ENCODE results near the gene MSH5.

MSH5 gene

DNA sequence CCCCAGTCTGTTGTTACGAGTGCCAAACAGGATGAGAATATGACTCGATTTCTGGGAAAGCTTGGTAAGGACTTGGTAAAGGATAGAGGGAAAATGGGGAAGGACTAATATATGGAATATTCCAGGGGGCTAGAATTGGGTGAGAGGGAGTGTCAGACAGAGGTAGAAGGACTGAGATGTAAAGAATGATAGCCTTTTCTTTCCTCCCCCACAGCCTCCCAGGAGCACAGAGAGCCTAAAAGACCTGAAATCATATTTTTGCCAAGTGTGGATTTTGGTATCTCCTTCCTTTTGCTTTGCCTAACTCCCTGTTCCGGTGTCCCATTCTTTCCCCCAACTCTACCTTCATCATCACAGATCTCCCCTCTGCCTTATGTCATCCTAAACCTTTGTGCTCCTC lies 3.1 kb downstream of the MSH5 start:
- Mint-ChIP-seq H3K27ac (peak overlapping the region; percentile 32), H3K36me3 (peaks cover 5% of the 10 kb centered on the region), H3K27me3 (no peaks in the 10 kb centered on the region), H3K9me3 (no peaks in the 10 kb centered on the region), H3K4me3 (no peak overlapping the region), H3K4me1 (peaks cover 33% of the 10 kb centered on the region)
- no peak for ATAC-seq (ENCODE audit: low read depth)
- no peak for DNase-seq (ENCODE audit: low spot score in 2 of 2)

DNA sequence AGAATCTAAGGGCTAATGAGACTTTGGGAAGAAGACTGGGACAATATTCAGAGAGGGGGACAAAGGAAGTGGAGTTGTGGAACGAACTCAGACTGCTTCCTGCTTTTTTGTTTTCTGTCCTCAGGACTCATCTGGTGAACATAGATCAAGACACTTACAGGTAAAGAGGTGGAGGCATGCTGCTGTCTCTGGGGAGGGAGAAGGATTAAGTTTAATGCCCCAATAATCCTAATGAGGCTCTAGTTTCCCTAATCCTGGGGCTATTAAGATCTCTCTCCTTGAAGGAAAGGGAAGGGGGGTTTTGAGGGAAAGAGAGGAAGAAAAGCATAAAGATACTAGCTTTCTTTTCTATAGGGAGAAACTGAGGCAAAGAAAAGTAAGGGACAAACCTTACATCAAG lies 4.6 kb downstream of the MSH5 start:
- no peak for DNase-seq (ENCODE audit: low spot score in 2 of 2)
- no peak overlapping the region for H3K27ac Mint-ChIP-seq
- no peaks in the 10 kb centered on the region for H3K9me3 Mint-ChIP-seq
- peaks cover 5% of the 10 kb centered on the region for H3K36me3 Mint-ChIP-seq
- peaks cover 19% of the 10 kb centered on the region for H3K4me1 Mint-ChIP-seq
- H3K27me3 Mint-ChIP-seq = no peaks in the 10 kb centered on the region
- no peak for ATAC-seq (ENCODE audit: low read depth)
- H3K4me3 Mint-ChIP-seq = no peak overlapping the region

DNA sequence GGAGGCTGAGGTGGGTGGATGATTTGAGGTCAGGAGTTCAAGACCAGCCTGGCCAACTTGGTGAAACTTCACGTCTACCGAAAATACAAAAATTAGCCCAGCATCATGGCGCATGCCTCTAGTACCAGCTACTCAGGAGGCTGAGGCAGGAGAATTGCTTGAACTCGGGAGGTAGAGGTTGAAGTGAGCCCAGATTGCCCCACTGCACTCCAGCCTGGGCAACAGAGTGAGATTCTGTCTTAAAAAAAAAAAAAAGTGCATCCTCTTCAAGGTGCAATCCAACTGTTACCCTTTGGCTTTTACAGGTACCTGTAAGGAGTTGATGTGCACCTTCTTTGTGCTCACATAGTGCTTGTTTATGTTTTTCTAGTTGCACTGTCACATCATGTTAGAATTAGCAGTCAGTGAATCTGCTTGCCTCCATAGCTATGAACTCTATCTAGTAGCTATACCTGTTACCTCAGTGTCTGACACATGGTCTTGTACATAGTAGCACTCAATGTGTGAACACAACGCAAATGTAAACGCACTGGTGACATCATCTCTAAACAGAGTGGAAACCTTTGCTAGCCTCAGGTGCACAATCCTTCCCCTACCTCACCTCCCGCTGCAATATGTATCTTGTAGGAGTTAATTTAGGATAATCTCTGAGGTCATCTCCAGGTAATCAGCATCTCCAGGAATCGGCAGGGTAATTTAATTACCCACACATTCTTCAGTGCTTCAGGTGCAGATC lies 9.7 kb downstream of the MSH5 start:
- DNase-seq (ENCODE audit: low spot score in 2 of 2) (no peak), ATAC-seq (ENCODE audit: low read depth) (no peak)
- H3K36me3 Mint-ChIP-seq = peaks cover 7% of the 10 kb centered on the region
- no peak overlapping the region for H3K4me3 Mint-ChIP-seq
- no peaks in the 10 kb centered on the region for H3K27me3 Mint-ChIP-seq
- H3K9me3 Mint-ChIP-seq = no peaks in the 10 kb centered on the region
- peaks cover 5% of the 10 kb centered on the region for H3K4me1 Mint-ChIP-seq
- H3K27ac Mint-ChIP-seq = no peak overlapping the region

DNA sequence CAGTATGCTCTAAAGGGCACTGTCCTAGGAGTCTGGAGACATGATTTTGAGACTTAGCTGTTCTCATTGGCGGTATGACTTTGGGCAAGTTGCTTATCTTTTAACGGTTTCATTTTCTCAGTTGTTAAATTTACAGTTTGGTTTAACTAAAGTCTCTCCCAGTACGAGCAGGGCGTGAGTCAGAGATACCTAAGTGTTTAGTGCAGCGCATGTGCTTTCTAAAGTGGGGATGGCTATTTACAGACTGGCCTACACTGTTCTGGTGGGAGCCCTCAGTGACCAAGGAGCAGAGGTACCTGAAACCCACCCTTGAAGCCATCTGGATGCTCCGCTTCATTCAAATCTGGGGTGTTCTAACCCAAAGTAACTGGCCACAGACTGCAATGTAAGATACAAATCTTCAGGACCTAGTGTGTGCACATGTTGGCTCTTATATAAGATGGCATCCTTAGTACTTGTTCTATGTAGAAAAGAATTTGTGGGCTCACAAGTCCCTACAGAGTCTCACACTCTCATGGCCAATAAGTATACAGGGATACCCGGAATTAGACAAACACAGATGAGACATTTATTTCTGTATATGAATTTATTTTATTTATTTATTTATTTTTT lies 10.7 kb downstream of the MSH5 start:
- Mint-ChIP-seq H3K27ac (no peak overlapping the region), H3K4me1 (peaks cover 3% of the 10 kb centered on the region)

DNA sequence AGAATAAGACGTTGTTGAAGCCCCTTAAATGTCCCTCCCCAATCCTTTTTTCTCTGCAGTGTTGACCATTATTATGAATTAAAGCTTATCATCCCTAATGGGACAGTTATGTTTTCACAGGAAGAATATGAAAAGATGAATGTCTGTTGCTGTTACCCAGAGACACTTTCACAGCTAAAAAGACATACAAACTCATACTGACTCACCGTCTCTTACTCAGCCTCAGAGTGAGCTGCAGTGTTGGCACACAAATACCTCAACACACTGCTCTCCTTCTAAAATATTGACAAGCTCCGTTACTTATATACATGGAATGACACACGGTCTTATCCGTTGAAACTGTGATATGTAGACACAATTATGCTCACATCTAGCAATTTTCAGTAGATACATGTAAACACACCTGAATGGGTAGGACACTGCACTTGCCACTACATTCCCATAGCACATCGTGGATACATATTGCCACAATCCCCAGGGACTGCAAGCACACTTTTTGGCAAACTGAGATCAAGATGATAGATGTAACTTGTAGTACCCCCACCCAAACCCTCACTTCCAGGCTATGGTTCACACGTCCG lies 13.0 kb downstream of the MSH5 start:
- Mint-ChIP-seq H3K4me1 (no peaks in the 10 kb centered on the region), H3K27ac (no peak overlapping the region), H3K9me3 (no peaks in the 10 kb centered on the region), H3K36me3 (peaks cover 2% of the 10 kb centered on the region), H3K27me3 (no peaks in the 10 kb centered on the region), H3K4me3 (no peak overlapping the region)
- DNase-seq (ENCODE audit: low spot score in 2 of 2) = no peak
- no peak for ATAC-seq (ENCODE audit: low read depth)

More for the DNA sequence above, 10.7 kb downstream of the MSH5 start:
- Mint-ChIP-seq H3K4me3 (no peak overlapping the region), H3K27me3 (no peaks in the 10 kb centered on the region), H3K9me3 (no peaks in the 10 kb centered on the region), H3K36me3 (peaks cover 5% of the 10 kb centered on the region)
- DNase-seq (ENCODE audit: low spot score in 2 of 2) (no peak), ATAC-seq (ENCODE audit: low read depth) (no peak)

DNA sequence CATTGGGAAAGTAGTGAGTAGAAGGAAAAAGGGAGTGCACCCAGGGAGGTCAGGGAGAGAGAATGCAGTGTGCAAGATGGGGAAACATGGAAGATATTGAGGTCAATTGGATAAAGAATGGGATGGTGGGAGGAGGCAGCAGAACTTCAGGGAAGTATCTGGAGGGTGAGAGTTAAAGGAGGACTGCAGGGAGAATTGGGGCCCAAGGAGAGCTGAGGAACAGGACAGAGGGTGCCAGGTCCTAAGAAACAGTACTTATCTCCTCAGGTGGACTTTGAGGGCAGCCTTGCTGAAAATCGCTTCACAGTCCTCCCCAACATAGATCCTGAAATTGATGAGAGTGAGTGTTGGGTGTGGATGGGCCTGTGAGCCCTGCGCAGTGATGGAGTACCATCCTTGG lies 18.5 kb downstream of the MSH5 start:
- Mint-ChIP-seq H3K27me3 (no peaks in the 10 kb centered on the region), H3K4me1 (no peaks in the 10 kb centered on the region), H3K9me3 (no peaks in the 10 kb centered on the region), H3K4me3 (no peak overlapping the region), H3K27ac (no peak overlapping the region), H3K36me3 (peaks cover 16% of the 10 kb centered on the region)
- no peak for DNase-seq (ENCODE audit: low spot score in 2 of 2)
- ATAC-seq (ENCODE audit: low read depth) = no peak

DNA sequence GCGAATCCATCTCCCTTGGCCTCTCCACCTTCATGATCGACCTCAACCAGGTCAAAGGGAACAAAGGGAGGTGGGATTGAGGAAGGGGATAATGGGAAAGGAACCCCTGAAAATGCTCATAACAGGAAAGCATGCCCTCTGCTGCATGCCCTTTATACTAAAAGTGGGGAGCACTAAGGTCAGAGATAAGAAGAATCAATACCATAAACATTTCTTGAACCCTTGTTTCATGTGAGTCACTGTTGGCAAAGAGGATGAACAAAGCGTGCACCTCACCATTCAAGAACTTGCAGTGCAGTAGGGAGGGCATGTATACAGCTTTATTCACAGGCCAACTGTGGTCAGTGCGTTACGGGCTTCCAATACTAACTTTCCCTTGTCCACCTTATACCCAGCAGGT lies 21.0 kb downstream of the MSH5 start:
- Mint-ChIP-seq H3K27ac (no peak overlapping the region), H3K9me3 (no peaks in the 10 kb centered on the region), H3K4me1 (peaks cover 4% of the 10 kb centered on the region)

DNA sequence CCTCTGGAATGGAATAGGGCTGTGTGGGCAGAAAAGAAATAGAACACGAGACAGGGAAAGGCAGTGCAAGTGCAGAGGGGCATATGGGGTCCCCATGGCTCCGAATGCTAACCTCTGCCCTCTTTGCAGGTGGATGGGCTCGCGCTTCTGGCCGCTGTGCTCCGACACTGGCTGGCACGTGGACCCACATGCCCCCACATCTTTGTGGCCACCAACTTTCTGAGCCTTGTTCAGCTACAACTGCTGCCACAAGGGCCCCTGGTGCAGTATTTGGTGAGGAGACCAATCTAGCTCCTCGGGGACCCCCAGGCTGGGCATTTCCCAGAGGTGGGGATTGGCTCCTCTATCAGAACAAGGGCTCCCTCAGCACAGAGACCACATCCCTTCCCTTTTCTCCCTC lies 21.5 kb downstream of the MSH5 start:
- no peaks in the 10 kb centered on the region for H3K9me3 Mint-ChIP-seq
- H3K4me1 Mint-ChIP-seq = peaks cover 4% of the 10 kb centered on the region
- ATAC-seq (ENCODE audit: low read depth) = no peak
- H3K27ac Mint-ChIP-seq = no peak overlapping the region
- no peak for DNase-seq (ENCODE audit: low spot score in 2 of 2)
- no peaks in the 10 kb centered on the region for H3K27me3 Mint-ChIP-seq
- no peak overlapping the region for H3K4me3 Mint-ChIP-seq
- H3K36me3 Mint-ChIP-seq = peaks cover 22% of the 10 kb centered on the region

More for the DNA sequence above, 21.0 kb downstream of the MSH5 start:
- Mint-ChIP-seq H3K36me3 (peaks cover 22% of the 10 kb centered on the region), H3K4me3 (no peak overlapping the region), H3K27me3 (no peaks in the 10 kb centered on the region)
- DNase-seq (ENCODE audit: low spot score in 2 of 2) = no peak
- no peak for ATAC-seq (ENCODE audit: low read depth)

DNA sequence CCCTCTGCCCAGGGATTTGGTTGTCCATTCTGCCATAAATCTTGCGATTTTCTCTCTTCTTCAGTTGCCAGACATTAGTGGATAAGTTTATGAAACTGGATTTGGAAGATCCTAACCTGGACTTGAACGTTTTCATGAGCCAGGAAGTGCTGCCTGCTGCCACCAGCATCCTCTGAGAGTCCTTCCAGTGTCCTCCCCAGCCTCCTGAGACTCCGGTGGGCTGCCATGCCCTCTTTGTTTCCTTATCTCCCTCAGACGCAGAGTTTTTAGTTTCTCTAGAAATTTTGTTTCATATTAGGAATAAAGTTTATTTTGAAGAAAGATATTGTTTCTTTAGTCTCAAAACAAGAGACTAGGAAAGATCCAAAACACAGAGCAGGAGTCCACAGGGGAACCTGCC lies 22.6 kb downstream of the MSH5 start, which contains the start of gene SAPCD1:
Gene SAPCD1 (plus strand): TSS at position 301 of the 400 bp plus-strand sequence. CDS start 399 bp downstream, outside the sequence.
- Mint-ChIP-seq H3K4me3 (no peak within 1 kb of the TSS), H3K27me3 (no peaks in the 10 kb centered on the region), H3K9me3 (no peaks in the 10 kb centered on the region), H3K4me1 (peaks cover 4% of the 10 kb centered on the region), H3K36me3 (peaks cover 22% of the 10 kb centered on the region), H3K27ac (peak within 1 kb of the TSS; percentile 1)
- no peak for ATAC-seq (ENCODE audit: low read depth)
- DNase-seq (ENCODE audit: low spot score in 2 of 2) = no peak

DNA sequence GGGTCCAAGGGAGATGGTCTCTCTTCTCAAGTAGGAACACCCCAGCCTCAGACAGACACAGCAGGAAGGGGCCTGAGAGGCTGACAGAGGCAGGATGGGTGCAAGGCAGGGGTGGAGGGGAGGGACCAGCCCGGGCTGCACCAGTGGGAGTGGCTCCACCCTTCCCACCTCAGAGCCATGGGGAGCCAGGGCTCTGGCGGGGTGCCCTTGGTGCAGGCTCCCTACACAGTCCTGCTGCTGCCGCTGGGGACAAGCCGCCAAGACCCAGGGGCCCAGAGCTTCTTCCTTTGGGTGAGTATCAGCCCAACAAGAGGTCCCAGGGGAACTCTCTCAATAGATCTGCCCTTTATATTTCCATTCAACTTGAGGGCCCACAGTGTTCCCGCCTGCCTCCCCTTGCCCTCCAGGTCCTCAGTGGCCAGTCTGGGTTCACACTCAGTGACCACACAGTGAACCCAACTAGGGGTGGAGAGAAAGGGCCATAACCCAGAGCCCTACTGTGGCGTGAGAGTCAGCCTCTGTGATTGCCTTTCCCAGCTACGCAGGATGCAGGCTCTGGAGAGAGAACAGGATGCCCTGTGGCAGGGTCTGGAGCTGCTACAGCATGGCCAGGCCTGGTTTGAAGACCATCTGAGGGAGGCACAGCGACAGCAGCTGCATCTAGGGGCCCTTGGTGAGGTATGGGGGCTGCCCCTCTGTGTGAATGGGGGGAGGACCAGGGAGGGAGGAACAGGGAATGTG lies 23.2 kb downstream of the MSH5 start:
- DNase-seq (ENCODE audit: low spot score in 2 of 2) = no peak
- Mint-ChIP-seq H3K4me1 (peaks cover 4% of the 10 kb centered on the region), H3K27ac (peak overlapping the region; percentile 1), H3K9me3 (no peaks in the 10 kb centered on the region), H3K36me3 (peaks cover 22% of the 10 kb centered on the region), H3K4me3 (no peak overlapping the region), H3K27me3 (no peaks in the 10 kb centered on the region)
- no peak for ATAC-seq (ENCODE audit: low read depth)

DNA sequence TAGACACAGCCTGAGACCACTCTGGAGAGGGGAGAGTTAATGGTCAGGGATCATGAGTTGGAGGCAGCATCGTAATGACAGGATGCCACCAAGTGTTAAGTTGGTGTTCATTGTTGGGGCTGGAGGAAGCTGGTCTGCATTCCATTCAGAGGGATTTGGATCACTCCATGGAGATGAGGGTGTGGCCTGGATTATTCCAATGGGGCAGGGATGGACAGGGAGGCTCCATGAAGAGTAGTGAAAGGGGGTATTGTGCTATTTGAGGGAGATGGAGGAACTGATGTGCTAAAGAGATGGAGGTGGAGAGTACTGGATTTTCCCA lies 23.8 kb downstream of the MSH5 start:
- no peak for ATAC-seq (ENCODE audit: low read depth)
- H3K27me3 Mint-ChIP-seq = no peaks in the 10 kb centered on the region
- peaks cover 4% of the 10 kb centered on the region for H3K4me1 Mint-ChIP-seq
- H3K36me3 Mint-ChIP-seq = peaks cover 22% of the 10 kb centered on the region
- H3K27ac Mint-ChIP-seq = peak overlapping the region; percentile 1
- H3K4me3 Mint-ChIP-seq = no peak overlapping the region
- DNase-seq (ENCODE audit: low spot score in 2 of 2) = no peak
- H3K9me3 Mint-ChIP-seq = no peaks in the 10 kb centered on the region

DNA sequence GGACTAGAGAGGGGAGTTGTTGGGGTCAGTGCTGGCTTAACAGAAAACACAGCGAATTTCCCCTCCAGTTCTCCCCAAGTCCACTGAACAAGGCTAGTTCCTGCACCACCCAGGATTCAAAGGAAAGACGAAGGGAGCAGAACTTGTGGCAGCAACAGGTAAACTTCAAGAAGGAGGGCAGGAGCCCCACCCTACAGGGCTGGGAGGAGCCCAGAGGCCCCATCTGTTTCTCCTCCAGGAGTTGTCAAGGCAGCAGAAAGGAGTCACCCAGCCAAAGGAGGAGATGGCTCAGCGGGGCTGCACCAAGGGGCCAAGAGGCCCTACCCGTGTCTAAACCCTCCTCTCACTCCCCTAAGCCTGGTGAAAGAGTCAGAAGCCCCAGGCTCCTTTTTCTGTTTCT lies 24.4 kb downstream of the MSH5 start:
- DNase-seq (ENCODE audit: low spot score in 2 of 2) (no peak), ATAC-seq (ENCODE audit: low read depth) (no peak)
- no peak overlapping the region for H3K4me3 Mint-ChIP-seq
- H3K4me1 Mint-ChIP-seq = peaks cover 4% of the 10 kb centered on the region
- peaks cover 22% of the 10 kb centered on the region for H3K36me3 Mint-ChIP-seq
- H3K27ac Mint-ChIP-seq = no peak overlapping the region
- H3K9me3 Mint-ChIP-seq = no peaks in the 10 kb centered on the region
- no peaks in the 10 kb centered on the region for H3K27me3 Mint-ChIP-seq

DNA sequence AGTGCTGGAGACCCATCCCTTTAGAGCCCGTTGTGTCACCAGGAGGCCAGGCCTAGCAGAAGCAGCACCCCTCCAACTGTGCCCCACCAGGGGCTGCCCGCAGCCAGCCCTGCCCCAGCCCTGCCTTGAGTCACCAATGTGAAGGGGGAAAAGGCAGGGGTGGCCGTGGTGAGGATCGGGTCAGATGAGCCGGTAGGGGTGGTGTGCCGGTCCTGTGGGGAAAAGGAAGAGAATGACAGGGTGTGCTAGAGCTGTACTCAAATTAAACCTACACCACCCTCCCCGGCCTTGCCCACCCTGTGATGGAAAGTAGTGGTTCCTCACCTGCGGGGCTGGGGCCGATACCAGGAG lies 25.7 kb downstream of the MSH5 start:
- no peak for ATAC-seq (ENCODE audit: low read depth)
- no peak overlapping the region for H3K27ac Mint-ChIP-seq

More for the DNA sequence above, 25.7 kb downstream of the MSH5 start:
- H3K27me3 Mint-ChIP-seq = no peaks in the 10 kb centered on the region
- DNase-seq (ENCODE audit: low spot score in 2 of 2) = no peak
- peaks cover 17% of the 10 kb centered on the region for H3K36me3 Mint-ChIP-seq
- H3K9me3 Mint-ChIP-seq = no peaks in the 10 kb centered on the region
- H3K4me3 Mint-ChIP-seq = no peak overlapping the region
- peaks cover 10% of the 10 kb centered on the region for H3K4me1 Mint-ChIP-seq
